Heart right ventricle (tissue), 16 donors: ENCODE data around the gene TMEM233. TPM values are rescaled to one million over a fixed set of nuclear protein-coding genes. Genes with fewer than 3 reads are reported as not detected.
A peak's percentile ranks its signal among the peaks of the same experiment; 100 is the strongest.

Source experiments
- ATAC-seq, 8 donors: fragments of 200-7000 bp; cut with Tn5 transposase; one replicate each; pipeline ENCODE4 v1.9.1; 2020; ENCODE audit warnings: mild to moderate bottlenecking in 8 of 8, moderate library complexity in 8 of 8, moderate number of reproducible peaks in 1 of 8
- DNase-seq, 2 donors: peaks; one replicate each; pipeline ENCODE4 v3.0.0-alpha.2; 2020
- H3K27ac ChIP-seq, 10 donors: fragments of 200-600 bp; sonication (generic) in 2 of 10; one replicate each; pipeline versions ENCODE4 v1.5.0 to v1.8.0; 2020 to 2022; ENCODE audit warnings: mild to moderate bottlenecking in 3 of 10
- H3K27me3 ChIP-seq, 7 donors: fragments of 200-600 bp; one replicate each; pipeline ENCODE4 v1.8.0; 2021 to 2022; ENCODE audit warnings: mild to moderate bottlenecking in 2 of 7
- H3K36me3 ChIP-seq, 9 donors: fragments of 200-600 bp; sonication (generic) in 1 of 9; one replicate each; pipeline versions ENCODE4 v1.5.0 to v1.8.0; 2020 to 2022; ENCODE audit warnings: mild to moderate bottlenecking in 2 of 9
- H3K4me1 ChIP-seq, 9 donors: fragments of 200-600 bp; sonication (generic) in 1 of 9; one replicate each; pipeline versions ENCODE4 v1.5.0 to v1.8.0; 2020 to 2022; ENCODE audit warnings: mild to moderate bottlenecking in 4 of 9
- H3K4me3 ChIP-seq, 10 donors: fragments of 200-600 bp; sonication (generic) in 2 of 10; one replicate each; pipeline versions ENCODE4 v1.5.0 to v1.8.0; 2020 to 2022; ENCODE audit warnings: mild to moderate bottlenecking in 7 of 10, moderate library complexity in 2 of 10
- H3K9me3 ChIP-seq, 11 donors: fragments of 200-600 bp in 10 of 11; sonication (generic) in 2 of 11; one replicate each; pipeline versions ENCODE4 v1.5.0 to v1.8.0; 2013 to 2022; ENCODE audit warnings: mild to moderate bottlenecking in 2 of 11, control low read depth in 1 of 11, moderate library complexity in 1 of 11
- CTCF ChIP-seq, 9 donors: fragments of 200-600 bp; sonication (generic) in 2 of 9; IDR thresholded peaks; one replicate each; pipeline versions ENCODE4 v1.5.0 to v1.8.0; 2021 to 2022; ENCODE audit warnings: antibody characterized with exemption in 9 of 9, mild to moderate bottlenecking in 5 of 9, moderate library complexity in 1 of 9
- WGBS, 2 donors: extraction: QIAGEN DNeasy Blood & Tissue Kit; methylation state at CpG; one replicate each; pipeline ENCODE4 v1.1.7; 2013; ENCODE audit warnings: inconsistent platforms in 1 of 2; 5-methylcytosine and 5-hydroxymethylcytosine counted together
- intact Hi-C, 10 donors: fragments of 100-400 bp; cut with DNase I; formaldehyde crosslinking; loops; one replicate each; pipeline versions ENCODE4 v1.11.1 to v1.14.2; 2022
- polyA plus RNA-seq, 2 donors: library from polyadenylated mRNA; stranded (reverse); fragments of 200-250 nt; gene quantifications; one replicate each; pipeline ENCODE4 v1.2.3, GENCODE V29; 2013
- total RNA-seq, 10 donors: library from RNA; stranded (reverse); fragmentation: NEBNext Ultra II Directional in 3 of 10; extraction: Animal tissue kit (Norgen Biotek cat#: 25700) in 3 of 10; gene quantifications; one replicate each; pipeline versions ENCODE4 v1.2.1 to v1.2.4, GENCODE V29; 2021 to 2023
- donor health status: Arrhythmogenic right ventricular cardiomyopathy.
- donor health status: ischemic (EF 13 %, LVEDD 7.1; RV severe dilation, severe dysfunction).
- donor health status: healthy with polysubstance abuse.
- donor health status: DM: no; HTN: yes; CAD: no.
- donor health status: DM: no; HTN: no; CAD: no.
- donor health status: ischemic (EF 25% LVEDD 6.9; RV normal size, moderate dysfunction).
- donor health status: ischemic (EF 25% LVEDD 5.7; RV mildly dilated, moderate dysfunction).
- donor health status: healthy.
- donor health status: DM: yes; HTN: yes; CAD: no.
- donor health status: Ischemic cardiomyopathy.
- donor health status: ischemic (EF 35%, LVEDD 5.7; RV mildly dilated, moderate dysfunction).
- donor health status: nonischemic (EF 11% LVEDD 7.7; RV severe dilation, severe dysfunction).
- donor health status: DM: yes; HTN: yes; CAD: no.
- donor health status: PGD.
- donor health status: ischemic (EF 29% LVEDD 5.4; RV normal size, mild dysfunction).
- donor health status: nonischemic (EF 23%, LVEDD 6.1; RV moderate dilation, normal function).

Gene TMEM233
- total and polyA plus RNA-seq, 12 donors: 0.10 to 0.92 (median 0.49) TPM; not detected in 1

GRCh38 chr12:119685375-119685774 is 91.8 kb downstream of the TMEM233 start:
- Histone ChIP-seq H3K36me3 (peaks cover 0 to 35% (median 14%) of the 10 kb centered on the region in 9 donors), H3K27ac (peak overlapping the region in 1 of 10 donors; percentile 42), H3K4me1 (peaks cover 0 to 48% (median 19%) of the 10 kb centered on the region in 9 donors), H3K27me3 (no peaks in the 10 kb centered on the region), H3K9me3 (no peaks in the 10 kb centered on the region), H3K4me3 (no peak overlapping the region)
- no peak for DNase-seq
- 87 to 89% methylated on average over 4 of the region's 4 CpGs for WGBS, 2 donors
- intact Hi-C loops: no loop called here
- no peak for TF ChIP-seq CTCF (IDR thresholded peaks at IDR 0.05)
- no peak for ATAC-seq

- DNase-seq (no peak), ATAC-seq (peak in 2 of 8 donors; percentile 32 to 37)
- Histone ChIP-seq H3K27ac (peak overlapping the region in 1 of 10 donors; percentile 15), H3K27me3 (no peaks in the 10 kb centered on the region), H3K36me3 (peaks cover 0 to 26% (median 7%) of the 10 kb centered on the region in 9 donors), H3K9me3 (no peaks in the 10 kb centered on the region), H3K4me1 (peaks cover 0 to 48% (median 19%) of the 10 kb centered on the region in 9 donors), H3K4me3 (no peak overlapping the region)
- WGBS, 2 donors: 72 to 79% methylated on average over 12 of the region's 12 CpGs
- intact Hi-C loops: no loop called here
- TF ChIP-seq CTCF (IDR thresholded peaks at IDR 0.05): no peak
Measured at GRCh38 chr12:119686355-119686754, 92.8 kb downstream of the TMEM233 start.

DNA sequence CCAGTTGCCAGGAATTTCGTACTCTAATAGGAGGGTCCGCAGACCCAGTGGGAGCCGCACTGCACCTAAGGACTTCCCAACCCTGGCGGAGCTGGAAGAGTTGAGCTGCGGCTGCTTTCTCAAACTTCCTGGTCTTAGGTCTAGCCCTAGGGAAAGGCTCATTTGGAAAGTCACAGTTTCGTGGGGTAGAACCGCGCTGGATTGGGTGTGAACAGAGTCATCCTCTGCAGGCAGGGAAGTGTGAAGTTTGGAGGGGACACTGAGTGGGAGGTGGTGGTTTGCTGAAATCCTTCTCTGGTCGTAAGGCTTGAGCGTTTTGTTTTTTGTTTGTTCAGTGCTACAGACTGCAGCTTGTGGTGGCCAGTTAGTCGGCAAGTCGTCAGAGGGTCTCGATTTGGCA is 93.2 kb downstream of the TMEM233 start:
- no peak for TF ChIP-seq CTCF (IDR thresholded peaks at IDR 0.05)
- DNase-seq: no peak
- peak overlapping the region in 1 of 10 donors; percentile 15 for H3K27ac ChIP-seq
- intact Hi-C loops: no loop called here
- peaks cover 0 to 51% (median 19%) of the 10 kb centered on the region in 9 donors for H3K4me1 ChIP-seq
- no peak overlapping the region for H3K4me3 ChIP-seq
- peaks cover 0 to 21% (median 2%) of the 10 kb centered on the region in 9 donors for H3K36me3 ChIP-seq
- no peaks in the 10 kb centered on the region for H3K9me3 ChIP-seq
- no peaks in the 10 kb centered on the region for H3K27me3 ChIP-seq
- WGBS, 2 donors: 81 to 82% methylated on average over 13 of the region's 13 CpGs
- ATAC-seq: peak in 1 of 8 donors; percentile 7

- Histone ChIP-seq H3K36me3 (peaks cover 0 to 16% (median 0%) of the 10 kb centered on the region in 9 donors), H3K27me3 (no peaks in the 10 kb centered on the region), H3K27ac (no peak overlapping the region), H3K4me1 (peaks cover 0 to 54% (median 19%) of the 10 kb centered on the region in 9 donors), H3K4me3 (no peak overlapping the region), H3K9me3 (no peaks in the 10 kb centered on the region)
- ATAC-seq (peak in 3 of 8 donors; percentile 13 to 45 (median 42)), DNase-seq (no peak)
- WGBS, 2 donors: 60 to 63% methylated on average over 14 of the region's 14 CpGs
- intact Hi-C loops: no loop called here
- TF ChIP-seq CTCF (IDR thresholded peaks at IDR 0.05): no peak
Measured at GRCh38 chr12:119687406-119687805, 93.8 kb downstream of the TMEM233 start.
